ENCODE measurements around the gene RBBP4.
"Not testable (repeated sequence)": the region's sequence is repeated elsewhere in the genome, so short reads cannot be mapped to it uniquely, and the experiment has no call there.

The RBBP4 gene

GRCh38 chr1:32650752-32651460, at the start of gene RBBP4:
RBBP4 (plus strand) TSS chr1:32651208; CDS start chr1:32651307, 99 bp downstream.
- peak; percentile 96 for DNase-seq (ENCODE audit: low read depth)

GRCh38 chr1:32605711-32606424, 45.1 kb upstream of the RBBP4 start:
- no peak for DNase-seq (ENCODE audit: low read depth)

DNA sequence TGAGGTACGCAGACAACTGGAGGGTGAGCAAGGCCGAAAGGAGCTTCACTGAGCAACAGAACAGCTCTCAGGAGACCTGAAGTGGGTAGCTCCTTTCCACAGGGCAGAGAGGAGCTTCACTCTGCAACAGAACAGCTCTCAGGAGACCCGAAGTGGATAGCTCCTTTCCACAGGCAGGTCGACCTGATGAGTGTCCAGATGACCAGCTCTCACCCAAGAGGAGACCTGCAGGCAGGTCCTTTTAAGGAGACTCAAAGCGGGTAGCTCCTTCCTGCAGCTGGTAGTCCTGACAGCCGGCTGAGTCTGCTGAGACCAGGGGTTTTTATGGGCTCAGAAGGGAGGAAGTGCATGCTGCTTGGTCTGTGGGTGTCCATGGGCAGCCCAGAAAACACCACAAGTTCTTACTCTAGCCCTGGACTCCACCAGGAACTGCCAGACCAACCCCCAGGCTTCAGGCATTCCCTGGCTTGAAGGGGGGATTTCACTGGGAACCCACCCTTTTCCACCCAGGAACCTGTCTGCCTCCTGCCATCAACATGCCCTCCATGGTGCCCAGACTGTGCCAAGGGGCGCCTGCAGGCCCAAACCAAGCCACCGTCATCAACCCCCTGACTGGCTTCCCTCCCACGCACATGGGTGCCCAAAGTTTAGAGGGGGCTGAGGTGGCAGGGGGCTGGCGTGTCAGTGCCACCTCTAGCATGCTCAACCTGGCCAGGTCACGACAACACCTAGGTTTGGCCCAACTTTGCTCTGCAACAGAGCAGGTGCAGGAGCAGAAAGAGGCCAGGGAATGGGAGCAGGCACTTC, 44.2 kb upstream of the RBBP4 start:
- no peak for DNase-seq (ENCODE audit: low read depth)

- DNase-seq (ENCODE audit: low read depth), result no peak
Measured at GRCh38 chr1:32609180-32609579, 41.8 kb upstream of the RBBP4 start.

DNA sequence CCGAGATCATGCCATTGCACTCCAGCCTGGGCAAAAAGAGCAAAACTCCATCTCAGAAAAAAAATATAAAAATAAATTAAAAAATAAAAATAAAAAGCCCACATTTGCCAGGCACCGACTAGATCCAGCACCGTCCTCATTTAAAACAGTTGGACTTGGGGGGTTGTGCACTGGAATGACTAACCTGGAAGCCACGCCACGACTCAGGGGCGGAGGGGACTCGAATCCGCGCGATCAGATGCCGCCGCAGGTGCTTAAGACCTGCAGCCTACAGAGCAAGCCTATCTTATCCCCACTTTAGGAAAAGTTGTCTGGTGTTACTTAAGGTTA, 39.2 kb upstream of the RBBP4 start:
- no peak for DNase-seq (ENCODE audit: low read depth)

- DNase-seq (ENCODE audit: low read depth), result peak; percentile 10
Measured at GRCh38 chr1:32612189-32612881, 38.7 kb upstream of the RBBP4 start.

- no peak for DNase-seq (ENCODE audit: low read depth)
Measured at GRCh38 chr1:32613472-32613871, 37.5 kb upstream of the RBBP4 start.

GRCh38 chr1:32618673-32619221, 32.3 kb upstream of the RBBP4 start:
- no peak for DNase-seq (ENCODE audit: low read depth)

- DNase-seq (ENCODE audit: low read depth), result no peak
Measured at GRCh38 chr1:32619701-32620485, 31.1 kb upstream of the RBBP4 start.

DNA sequence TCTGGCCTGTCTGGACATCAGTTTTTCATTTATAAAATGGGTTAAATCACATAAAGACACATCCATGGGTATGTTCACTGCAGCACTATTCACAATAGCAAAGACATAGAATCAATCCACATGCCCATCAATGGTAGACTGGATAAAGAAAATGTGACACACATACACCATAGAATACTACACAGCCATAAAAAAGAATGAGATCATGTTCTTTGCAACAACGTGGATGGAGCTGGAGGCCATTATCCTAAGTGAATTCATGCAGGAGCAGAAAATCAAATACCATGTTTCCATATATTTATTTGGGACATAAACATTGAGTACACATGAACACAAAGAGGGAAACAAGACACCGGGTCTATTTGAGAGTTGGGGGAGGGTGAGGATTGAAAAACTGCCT, 28.8 kb upstream of the RBBP4 start:
- DNase-seq (ENCODE audit: low read depth), result no peak

DNA sequence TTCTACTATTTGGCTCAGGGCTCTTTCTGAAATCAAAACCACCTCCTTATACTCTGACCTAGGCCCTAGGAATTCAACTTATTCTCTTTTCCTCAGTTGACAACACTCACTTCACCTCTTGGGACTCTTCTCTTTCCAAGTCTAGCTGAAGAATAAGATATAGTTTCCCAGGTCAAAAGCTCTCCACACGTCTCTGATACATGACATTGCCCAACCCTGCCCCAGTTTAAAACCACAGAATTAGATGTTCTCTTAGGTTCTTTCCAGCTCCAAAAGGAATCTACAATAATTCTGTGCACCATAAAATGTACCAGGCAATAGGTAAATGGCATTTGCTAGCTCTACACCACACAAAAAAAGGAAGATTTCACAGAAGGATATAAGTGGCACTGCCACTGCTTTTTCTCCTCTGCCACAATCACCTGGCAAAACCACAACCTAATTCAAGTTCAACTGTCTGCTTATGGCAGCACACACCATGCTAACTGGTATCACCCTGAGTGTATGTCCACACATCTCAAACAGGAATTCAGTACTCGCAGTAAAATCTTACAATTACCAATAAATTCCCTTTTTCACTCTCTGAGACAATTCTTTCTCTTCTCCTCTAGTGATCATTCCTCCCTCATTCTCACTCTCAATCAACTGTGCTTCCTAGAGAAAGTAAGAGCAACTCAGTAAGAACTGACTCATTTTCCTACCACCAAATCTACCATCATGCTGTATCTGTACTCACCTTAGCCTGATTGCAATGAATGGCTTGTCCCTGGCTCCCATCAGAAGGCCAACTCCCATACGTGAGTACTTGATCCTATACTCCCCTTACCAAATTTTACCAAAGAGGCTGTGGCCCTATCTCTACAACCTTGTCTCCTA, 28.0 kb upstream of the RBBP4 start:
- no peak for DNase-seq (ENCODE audit: low read depth)

GRCh38 chr1:32623775-32624174, 27.2 kb upstream of the RBBP4 start:
- DNase-seq (ENCODE audit: low read depth), result no peak

- no peak for DNase-seq (ENCODE audit: low read depth)
Measured at GRCh38 chr1:32626176-32626575, 24.8 kb upstream of the RBBP4 start.

- DNase-seq (ENCODE audit: low read depth), result no peak
Measured at GRCh38 chr1:32627596-32628162, 23.3 kb upstream of the RBBP4 start.

DNA sequence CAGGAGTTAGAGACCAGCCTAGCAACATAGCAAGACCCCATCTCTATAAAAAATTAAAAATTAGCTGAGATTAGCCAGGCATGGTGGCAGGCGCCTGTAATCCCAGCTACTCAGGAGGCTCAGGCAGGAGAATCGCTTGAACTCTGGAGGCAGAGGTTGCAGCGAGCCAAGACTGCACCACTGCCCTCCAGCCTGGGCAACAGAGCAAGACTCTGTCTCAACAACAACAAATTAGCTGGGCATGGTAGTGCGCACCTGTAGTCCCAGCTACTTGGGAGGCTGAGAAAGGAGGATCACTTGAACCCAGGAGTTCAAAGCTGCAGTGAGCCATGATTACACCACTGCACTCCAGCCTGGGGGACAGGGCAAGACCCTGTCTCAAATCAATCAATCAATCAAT, 20.8 kb upstream of the RBBP4 start:
- not testable (repeated sequence) for DNase-seq (ENCODE audit: low read depth)

DNA sequence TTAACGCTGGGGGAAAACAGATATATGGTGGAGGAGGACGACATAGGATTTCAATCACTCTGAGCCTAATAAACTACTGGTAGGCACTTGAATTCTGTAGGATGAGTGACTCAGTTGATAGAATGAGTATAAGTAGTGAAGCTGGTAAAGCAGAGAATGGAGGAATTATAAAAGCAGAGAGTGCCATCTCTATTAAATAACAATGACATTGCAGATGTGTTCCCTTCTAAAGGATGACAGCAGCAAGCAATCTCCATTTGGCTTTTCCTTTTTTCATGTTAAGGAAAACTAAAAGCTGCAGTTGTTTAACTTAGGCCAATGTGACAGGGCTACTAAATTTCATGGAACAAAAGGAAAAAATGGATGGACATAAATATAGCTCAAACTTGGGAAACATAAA, 18.2 kb upstream of the RBBP4 start:
- DNase-seq (ENCODE audit: low read depth), result no peak

DNA sequence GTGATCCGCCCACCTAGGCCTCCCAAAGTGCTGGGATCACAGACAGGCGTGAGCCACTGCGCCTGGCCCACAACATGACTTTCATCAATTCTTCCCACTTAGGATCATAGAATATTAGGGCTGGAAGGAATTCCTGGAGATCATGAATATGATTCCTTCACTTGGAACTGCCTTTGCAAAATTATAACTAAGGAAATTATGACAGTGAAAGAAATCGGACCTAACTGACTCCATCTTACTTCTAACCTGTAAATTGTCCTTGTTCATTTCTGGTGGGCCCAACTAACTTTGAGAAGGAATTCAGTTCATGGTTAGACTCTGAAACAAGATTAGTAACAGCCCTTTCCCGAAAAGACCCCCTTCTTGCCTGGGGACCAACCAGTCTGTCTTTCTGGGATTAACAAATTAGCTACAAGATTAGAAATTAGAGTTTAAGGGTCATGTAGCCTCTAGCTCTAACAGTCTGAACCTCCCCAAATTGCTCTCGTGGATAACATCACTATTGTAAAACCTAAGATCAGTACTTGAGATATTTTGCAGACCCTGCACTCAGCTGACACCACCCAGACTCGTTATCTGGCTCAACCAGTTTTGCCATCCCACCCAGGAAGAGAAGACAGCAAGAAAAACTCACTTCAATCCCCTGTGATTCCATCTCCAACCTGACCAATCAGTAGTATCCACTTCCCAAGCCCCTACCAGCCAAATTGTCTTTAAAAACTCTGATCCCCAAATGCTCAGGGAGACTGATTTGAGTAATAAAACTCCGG, 15.3 kb upstream of the RBBP4 start:
- DNase-seq (ENCODE audit: low read depth), result no peak

GRCh38 chr1:32636914-32637645, 13.9 kb upstream of the RBBP4 start:
- DNase-seq (ENCODE audit: low read depth), result no peak

All from stimulated activated CD8-positive, alpha-beta memory T cell treated with anti-CD3 and anti-CD28 coated beads, Interleukin-12 subunit alpha, Interleukin-12 subunit beta, amount 100 ng/mL, for 1 hour (primary cell).